K562 (cell line): ENCODE results near the gene FAM167B. TPM values are rescaled to one million over a fixed set of nuclear protein-coding genes. Genes with fewer than 3 reads are reported as not detected.

Experiments
- AFF1 ChIP-seq, 2 experiments: fragments of 450-650 bp; IDR thresholded peaks; 2 replicates each; pipeline ENCODE4 v1.6.1; 2018; ENCODE audit warnings: mild to moderate bottlenecking in 2 of 2, low read depth in 1 of 2; ENCODE audit not compliant: partially characterized antibody in 2 of 2
- ATF1 ChIP-seq, 2 experiments: fragments of 450-650 bp in 1 of 2; IDR thresholded peaks; 2 replicates each; pipeline ENCODE4 v1.6.1; 2016; ENCODE audit warnings: missing compliant biosample characterization in 1 of 2, missing genetic modification characterization in 1 of 2
- DEAF1 ChIP-seq: fragments of 450-650 bp; formaldehyde crosslinking; IDR thresholded peaks from 2 replicates; pipeline ENCODE4 v1.4.0; 2020; ENCODE audit warnings: mild to moderate bottlenecking, moderate library complexity
- MYC ChIP-seq, 2 experiments: fragments of 250-450 bp in 1 of 2; sonication (Bioruptor Pico) in 1 of 2; IDR thresholded peaks; 2 replicates each; pipeline versions ENCODE4 v1.5.1 to v1.6.1; 2012 to 2021; ENCODE audit warnings: low read depth in 2 of 2, borderline replicate concordance in 1 of 2, improper control_type of control experiment in 1 of 2, low read length in 1 of 2, mild to moderate bottlenecking in 1 of 2, moderate library complexity in 1 of 2
- NFRKB ChIP-seq: fragments of 450-650 bp; IDR thresholded peaks from 2 replicates; pipeline ENCODE4 v1.6.1; 2016; ENCODE audit warnings: low read depth
- NFYB ChIP-seq: IDR thresholded peaks from 2 replicates; pipeline ENCODE4 v1.6.1; 2011; ENCODE audit warnings: mild to moderate bottlenecking, moderate library complexity; ENCODE audit not compliant: insufficient read length; ENCODE audit errors: extremely low read depth
- PHTF2 ChIP-seq: fragments of 250-450 bp; sonication (Bioruptor Pico); IDR thresholded peaks from 2 replicates; pipeline ENCODE4 v1.5.0; 2021; ENCODE audit warnings: mild to moderate bottlenecking
- SRSF1 ChIP-seq: fragments of 200-400 bp; formaldehyde crosslinking; IDR thresholded peaks from 2 replicates; pipeline ENCODE4 v1.6.1; 2017; ENCODE audit warnings: mild to moderate bottlenecking, low read depth, low read length, moderate library complexity
- STAT6 ChIP-seq: sonication (generic); formaldehyde crosslinking; IDR thresholded peaks from 2 replicates; pipeline ENCODE4 v1.8.1; 2023; ENCODE audit warnings: mild to moderate bottlenecking, missing genetic modification reagents
- TAF7 ChIP-seq: fragments of 450-650 bp; IDR thresholded peaks from 2 replicates; pipeline ENCODE4 v1.6.1; 2016; ENCODE audit warnings: missing genetic modification characterization, missing compliant biosample characterization
- ZFX ChIP-seq: sonication (generic); formaldehyde crosslinking; IDR thresholded peaks from 2 replicates; pipeline ENCODE4 v1.8.0; 2022; ENCODE audit warnings: mild to moderate bottlenecking, missing genetic modification reagents, moderate library complexity
- ZNF274 ChIP-seq: IDR thresholded peaks from 2 replicates; pipeline ENCODE4 v1.6.1; 2011; ENCODE audit warnings: low read depth, mild to moderate bottlenecking, low read length, moderate library complexity, borderline replicate concordance
- ZNF431 ChIP-seq: sonication (generic); formaldehyde crosslinking; IDR thresholded peaks from 2 replicates; pipeline ENCODE4 v1.8.0; 2022; ENCODE audit warnings: mild to moderate bottlenecking, missing genetic modification reagents
- ZNF511 ChIP-seq: sonication (generic); formaldehyde crosslinking; IDR thresholded peaks from 2 replicates; pipeline ENCODE4 v1.8.0; 2022; ENCODE audit warnings: mild to moderate bottlenecking, missing genetic modification reagents
- ZNF740 ChIP-seq, 3 experiments: fragments of 200-800 bp in 1 of 3; sonication (Bioruptor generic) in 1 of 3; sonication (generic) in 1 of 3; formaldehyde crosslinking in 1 of 3; IDR thresholded peaks; 2 replicates each; pipeline versions ENCODE4 v1.6.1 to v1.8.0; 2016 to 2022; ENCODE audit warnings: mild to moderate bottlenecking in 2 of 3, missing compliant biosample characterization in 2 of 3, missing genetic modification characterization in 2 of 3, missing genetic modification reagents in 1 of 3
- polyA plus RNA-seq, 8 experiments: library from polyadenylated mRNA; depleted of rRNA in 4 of 8; stranded (reverse) in 5 of 8; unstranded in 3 of 8; fragments of >200 nt; fragmentation: Nextera tagmentation in 2 of 8; fragmentation: Illumina TruSeq in 1 of 8; extraction: Ambion mirVana in 2 of 8; extraction: Trizol in 1 of 8; gene quantifications; 2 replicates each; pipeline versions ENCODE4 v1.2.1 to v1.2.3, GENCODE V29; 2011 to 2014; ENCODE audit warnings: inconsistent platforms in 1 of 8, missing spikeins in 1 of 8
- total RNA-seq, 7 experiments: library from RNA; depleted of rRNA in 6 of 7; stranded (reverse); fragments of >200 nt in 6 of 7; fragmentation: Illumina TruSeq in 2 of 7; extraction: Trizol in 2 of 7; gene quantifications; 2 replicates each; pipeline versions ENCODE4 v1.2.1 to v1.2.3, GENCODE V29; 2011 to 2021; ENCODE audit warnings: low replicate concordance in 1 of 7

FAM167B gene
- total and polyA plus RNA-seq, 9 of the 15 experiments (the other 6 are each of a cell fraction or from before 2014, with no cell fraction given) = not detected

- TF ChIP-seq AFF1 (IDR thresholded peaks at IDR 0.05; ENCODE audit: low read depth in 1 of 2, partially characterized antibody in 2 of 2) = no peak
- no peak for TF ChIP-seq ATF1 (CRISPR knock-in tag; IDR thresholded peaks at IDR 0.05)
- peak; percentile 15; the same call in 1 of the 2 replicates for TF ChIP-seq ATF1 (tag; IDR thresholded peaks at IDR 0.05)
- no peak for TF ChIP-seq ZNF511 (CRISPR knock-in tag)
- no peak for TF ChIP-seq STAT6 (CRISPR knock-in tag)
- no peak for TF ChIP-seq NFYB
- TF ChIP-seq SRSF1 = no peak
- peak; percentile 44 for TF ChIP-seq ZFX
- TF ChIP-seq ZNF274 = no peak
- TF ChIP-seq NFRKB = no peak
- TF ChIP-seq MYC (IDR thresholded peaks at IDR 0.05; ENCODE audit: low read depth, low read length) = no peak
- TF ChIP-seq MYC (CRISPR knock-in tag; IDR thresholded peaks at IDR 0.05; ENCODE audit: borderline replicate concordance, low read depth) = no peak
- no peak for TF ChIP-seq ZNF431 (CRISPR knock-in tag)
- no peak for TF ChIP-seq PHTF2
- no peak for TF ChIP-seq TAF7
- peak; percentile 72 for TF ChIP-seq DEAF1 (CRISPR knock-in tag)
- no peak for TF ChIP-seq ZNF740 (CRISPR knock-in tag; IDR thresholded peaks at IDR 0.05)
- TF ChIP-seq ZNF740 (tag; IDR thresholded peaks at IDR 0.05) = no peak
These were observed 31.2 kb upstream of the FAM167B start (continued) for GRCh38 chr1:32215629-32216480.
